GM10248 (cell line): ENCODE results near the gene GINS2.

Source experiments
- CTCF ChIA-PET: fragments of 300-600 bp; sonication (Branson Sonifier 250); formaldehyde crosslinking; extraction: SDS; loops from one replicate; lab custom pipeline; 2021; ENCODE audit warnings: antibody characterized with exemption; lab: Yijun Ruan, JAX
- POLR2A ChIA-PET: fragments of 350-650 bp; sonication (Branson Sonifier 250); formaldehyde crosslinking; extraction: SDS; loops from one replicate; lab custom pipeline; 2020; ENCODE audit warnings: antibody characterized with exemption; lab: Yijun Ruan, JAX
- DNase-seq: peaks from one replicate; pipeline ENCODE4 v3.0.0; 2012; ENCODE audit errors: extremely low spot score
- TF ChIP-seq, protein P1 (sequence below): IDR thresholded peaks from 2 replicates; pipeline ENCODE4 v1.5.1; 2012; ENCODE audit warnings: mild to moderate bottlenecking, low read depth; ENCODE audit errors: extremely low read depth, missing control alignments, control extremely low read depth

The GINS2 gene

DNA sequence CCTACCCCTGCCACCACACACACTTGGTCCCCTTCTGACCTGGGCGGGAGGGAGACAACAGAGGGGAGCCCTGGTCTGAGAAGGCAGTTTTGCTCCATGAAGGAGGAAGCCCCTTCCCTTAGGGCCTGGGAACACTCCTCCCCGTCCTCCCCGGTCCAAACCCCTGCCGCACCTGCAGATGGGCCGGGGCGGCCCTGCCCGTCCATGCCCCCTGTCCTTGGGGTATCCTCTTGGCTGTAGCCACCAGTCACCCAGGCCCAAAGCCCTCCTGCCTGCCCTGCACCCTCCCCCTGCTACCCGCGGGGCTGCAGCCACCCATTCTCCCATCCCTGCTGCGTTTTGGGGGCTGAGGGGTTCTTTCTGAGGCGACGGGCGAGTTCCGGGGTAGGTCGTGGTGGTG, 41.8 kb downstream of the GINS2 start:
- CTCF ChIA-PET: interaction anchor here (1.5 kb wide), 1 partner anchor 31 kb away, joined by 3 read pairs; no protein-coding TSS in a partner anchor
- POLR2A ChIA-PET: no interaction called here
- DNase-seq: no peak
- TF ChIP-seq, protein P1, sequence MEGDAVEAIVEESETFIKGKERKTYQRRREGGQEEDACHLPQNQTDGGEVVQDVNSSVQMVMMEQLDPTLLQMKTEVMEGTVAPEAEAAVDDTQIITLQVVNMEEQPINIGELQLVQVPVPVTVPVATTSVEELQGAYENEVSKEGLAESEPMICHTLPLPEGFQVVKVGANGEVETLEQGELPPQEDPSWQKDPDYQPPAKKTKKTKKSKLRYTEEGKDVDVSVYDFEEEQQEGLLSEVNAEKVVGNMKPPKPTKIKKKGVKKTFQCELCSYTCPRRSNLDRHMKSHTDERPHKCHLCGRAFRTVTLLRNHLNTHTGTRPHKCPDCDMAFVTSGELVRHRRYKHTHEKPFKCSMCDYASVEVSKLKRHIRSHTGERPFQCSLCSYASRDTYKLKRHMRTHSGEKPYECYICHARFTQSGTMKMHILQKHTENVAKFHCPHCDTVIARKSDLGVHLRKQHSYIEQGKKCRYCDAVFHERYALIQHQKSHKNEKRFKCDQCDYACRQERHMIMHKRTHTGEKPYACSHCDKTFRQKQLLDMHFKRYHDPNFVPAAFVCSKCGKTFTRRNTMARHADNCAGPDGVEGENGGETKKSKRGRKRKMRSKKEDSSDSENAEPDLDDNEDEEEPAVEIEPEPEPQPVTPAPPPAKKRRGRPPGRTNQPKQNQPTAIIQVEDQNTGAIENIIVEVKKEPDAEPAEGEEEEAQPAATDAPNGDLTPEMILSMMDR: no peak

DNA sequence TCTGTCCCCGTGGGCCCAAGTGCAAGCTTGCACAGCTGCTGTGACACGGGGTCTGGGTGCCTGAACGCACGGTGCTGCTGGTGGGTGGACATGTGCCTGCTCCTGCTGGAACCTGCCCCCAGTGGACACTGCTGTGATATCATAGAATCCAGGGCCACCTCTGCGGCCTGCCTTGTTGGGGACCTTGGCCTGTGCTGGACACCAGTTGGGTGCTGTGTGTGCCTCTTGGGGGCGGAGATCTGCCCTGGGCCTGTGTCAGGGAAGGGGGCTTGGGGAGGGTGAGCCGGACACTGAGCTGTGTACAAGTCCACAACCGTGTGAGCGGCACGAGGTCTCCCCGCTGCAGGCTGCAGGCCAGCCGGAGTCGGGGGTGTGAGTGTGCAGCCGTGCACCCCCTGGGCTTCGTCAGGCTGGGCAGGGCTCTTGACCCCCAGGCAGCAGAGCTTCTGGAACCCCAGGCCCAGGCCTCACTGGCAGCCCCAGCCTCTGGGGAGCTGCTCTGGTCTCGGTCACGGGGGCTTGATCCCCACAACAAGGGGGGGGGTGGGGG, 42.3 kb downstream of the GINS2 start:
- DNase-seq: no peak
- ChIA-PET POLR2A (no interaction called here), CTCF (interaction anchor here (1.5 kb wide), 1 partner anchor 30 kb away, joined by 3 read pairs; no protein-coding TSS in a partner anchor)
- TF ChIP-seq, protein P1: no peak

DNA sequence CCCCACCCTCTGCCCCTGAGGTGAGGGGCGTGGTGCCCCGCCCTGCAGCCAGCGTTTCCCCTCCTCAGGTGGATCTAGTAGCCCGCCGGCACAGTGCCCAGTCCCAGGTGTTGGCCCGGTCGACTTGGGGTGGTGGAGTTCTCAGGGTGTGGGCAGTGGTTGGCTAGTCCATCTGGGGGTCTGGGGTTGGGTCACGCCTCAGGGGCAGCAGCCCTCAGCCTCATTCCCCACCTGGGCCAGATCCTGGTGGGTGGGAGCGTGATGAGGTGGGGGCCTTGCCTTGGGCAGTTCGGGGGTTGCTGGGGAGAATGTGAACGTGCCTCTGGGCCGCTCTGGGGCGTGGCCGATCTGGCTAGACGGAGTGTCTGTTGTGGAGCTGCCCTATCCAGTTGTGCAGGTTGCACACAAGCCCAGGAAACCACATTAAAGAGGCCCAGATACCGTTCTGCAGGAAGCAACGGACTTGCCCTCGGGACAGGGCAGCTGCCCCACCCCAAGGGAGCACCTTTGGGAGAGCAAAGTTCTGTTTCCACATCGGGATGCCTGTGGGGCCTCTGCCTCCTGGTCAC, 43.6 kb downstream of the GINS2 start:
- POLR2A ChIA-PET: no interaction called here
- TF ChIP-seq, protein P1: no peak
- no peak for DNase-seq
- CTCF ChIA-PET: no interaction called here

DNA sequence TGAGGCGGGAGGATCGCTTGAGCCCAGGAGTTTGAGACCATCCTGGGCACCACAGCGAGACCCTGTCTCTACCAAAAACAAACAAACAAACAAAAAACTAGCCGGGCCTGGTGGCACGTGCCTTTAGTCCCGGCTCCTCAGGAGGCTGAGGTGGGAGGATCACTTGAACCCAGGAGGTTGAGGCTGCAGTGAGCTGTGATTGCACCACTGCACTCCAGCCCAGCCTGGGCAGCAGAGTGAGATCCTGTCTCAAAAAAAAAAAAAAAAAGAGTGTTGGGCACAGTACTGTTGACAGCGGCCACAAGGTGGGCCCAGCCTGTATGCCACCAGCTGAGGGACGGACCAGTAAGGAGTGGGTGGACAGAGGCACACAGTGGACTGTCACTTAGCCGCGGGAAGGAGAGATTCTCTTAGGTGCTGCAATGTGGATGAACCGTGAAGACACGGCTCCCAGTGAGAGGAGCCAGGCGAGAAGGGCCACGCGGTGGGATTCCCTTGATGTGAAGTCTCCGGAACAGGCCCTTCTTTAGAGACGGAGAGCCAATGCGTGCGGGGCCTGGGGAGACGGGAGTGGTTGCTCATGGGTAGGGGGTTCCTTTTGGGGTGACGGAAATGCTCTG, 44.6 kb downstream of the GINS2 start:
- ChIA-PET POLR2A (no interaction called here), CTCF (interaction anchor here (0.7 to 1.3 kb wide), 3 partner anchors 12 to 34 kb away, joined by 3 read pairs; no protein-coding TSS in a partner anchor)
- no peak for DNase-seq
- TF ChIP-seq, protein P1: no peak

DNA sequence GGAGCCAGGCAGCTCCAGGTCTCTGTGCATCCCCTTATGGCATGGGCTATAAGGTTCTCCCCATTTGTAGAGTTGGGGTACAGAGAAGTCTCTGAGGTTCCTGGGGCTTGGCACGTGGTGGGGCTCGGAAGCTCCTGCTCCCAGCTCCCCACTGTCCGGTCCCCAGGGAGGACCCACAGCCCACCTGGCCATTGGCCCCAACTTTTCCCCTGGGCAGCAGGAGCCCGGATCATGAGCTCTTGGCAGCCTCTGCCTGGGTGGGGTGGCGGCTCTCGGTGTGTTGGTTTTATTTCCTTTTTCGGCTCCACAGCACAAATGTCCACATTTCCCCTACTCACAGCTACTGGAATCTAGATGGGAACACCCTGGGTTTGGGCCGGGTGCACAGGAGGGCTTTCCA, 45.1 kb downstream of the GINS2 start:
- CTCF ChIA-PET: interaction anchor here (0.7 to 1.3 kb wide), 3 partner anchors 13 to 33 kb away, joined by 3 read pairs; no protein-coding TSS in a partner anchor
- POLR2A ChIA-PET: no interaction called here
- DNase-seq: no peak
- TF ChIP-seq, protein P1: no peak

DNA sequence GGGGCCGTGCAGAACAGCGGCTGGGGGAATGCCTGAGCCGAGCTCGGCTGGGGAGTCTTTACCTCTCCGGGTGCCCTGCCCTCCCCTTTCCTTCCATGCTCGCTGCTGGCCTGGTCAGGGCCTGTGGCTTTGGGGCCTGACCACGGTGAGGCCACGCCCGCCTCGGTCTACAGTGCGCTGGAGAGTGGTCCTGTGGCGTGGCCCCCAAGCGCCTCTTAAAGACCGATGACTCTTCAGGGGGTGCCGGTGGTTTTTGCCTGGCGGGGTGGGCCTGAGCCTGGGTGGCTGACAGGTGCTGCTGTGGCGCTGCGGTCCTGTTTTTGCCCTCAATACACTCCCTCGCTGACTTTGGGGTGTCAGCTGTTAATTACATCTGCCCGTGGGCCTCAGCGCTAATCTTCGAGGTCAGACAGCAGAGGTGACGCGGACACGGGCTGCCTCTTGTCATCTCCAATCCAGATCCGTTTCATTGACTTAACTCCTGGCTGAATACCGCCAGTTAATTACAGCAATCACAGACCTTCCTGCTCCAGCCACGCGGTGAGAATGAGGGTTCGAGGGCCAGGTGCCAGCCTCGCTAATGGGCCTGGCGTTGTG, 45.9 kb downstream of the GINS2 start:
- ChIA-PET CTCF (interaction anchor here (0.7 to 1.3 kb wide), 3 partner anchors 14 to 33 kb away, joined by 3 read pairs; no protein-coding TSS in a partner anchor), POLR2A (no interaction called here)
- DNase-seq: no peak
- TF ChIP-seq, protein P1: no peak
